ENCODE data around the gene JADE2.
"Not testable (repeated sequence)": the region's sequence is repeated elsewhere in the genome, so short reads cannot be mapped to it uniquely, and the experiment has no call there.

The JADE2 gene

DNA sequence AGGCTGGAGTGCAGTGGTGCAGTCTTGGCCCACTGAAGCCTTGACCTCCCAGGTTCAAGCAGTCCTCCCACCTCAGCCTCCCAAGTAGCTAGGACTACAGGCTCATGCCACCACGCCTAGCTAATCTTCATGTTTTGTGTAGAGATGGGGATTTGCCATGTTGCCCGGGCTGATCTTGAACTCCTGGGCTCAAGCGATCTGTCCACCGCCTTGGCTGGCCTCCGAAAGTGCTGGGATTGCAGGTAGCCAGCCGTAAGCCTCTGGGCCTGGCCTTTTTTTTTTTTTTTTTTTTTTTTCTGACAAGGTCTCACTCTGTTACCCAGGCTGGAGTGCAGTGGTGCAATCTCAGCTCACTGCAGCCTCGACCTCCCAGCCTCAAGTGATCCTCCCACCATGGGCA, 27.2 kb downstream of the JADE2 start:
- not testable (repeated sequence) for DNase-seq

DNA sequence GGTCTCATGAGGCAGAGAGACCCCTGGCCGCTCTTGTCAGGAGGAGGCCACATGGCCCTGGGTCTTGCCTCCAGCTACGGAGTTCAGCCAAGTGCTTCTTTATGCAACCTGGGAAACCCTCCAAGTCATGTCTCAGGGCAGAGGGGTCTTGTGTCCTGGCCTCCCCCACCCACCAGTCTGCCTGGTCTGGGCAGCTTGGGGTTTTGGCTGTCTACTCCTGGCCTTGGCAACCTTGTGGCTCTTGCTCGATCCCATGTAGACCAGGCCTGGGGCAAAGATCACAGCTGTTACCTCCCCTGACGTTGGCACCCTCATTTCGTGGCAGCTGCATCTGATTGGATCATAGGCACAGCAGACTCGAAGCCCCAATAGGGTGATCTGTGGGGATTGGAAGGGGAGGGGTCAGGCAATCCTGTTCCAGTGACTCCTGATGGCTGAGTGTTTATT, 28.4 kb downstream of the JADE2 start:
- no peak for DNase-seq

DNA sequence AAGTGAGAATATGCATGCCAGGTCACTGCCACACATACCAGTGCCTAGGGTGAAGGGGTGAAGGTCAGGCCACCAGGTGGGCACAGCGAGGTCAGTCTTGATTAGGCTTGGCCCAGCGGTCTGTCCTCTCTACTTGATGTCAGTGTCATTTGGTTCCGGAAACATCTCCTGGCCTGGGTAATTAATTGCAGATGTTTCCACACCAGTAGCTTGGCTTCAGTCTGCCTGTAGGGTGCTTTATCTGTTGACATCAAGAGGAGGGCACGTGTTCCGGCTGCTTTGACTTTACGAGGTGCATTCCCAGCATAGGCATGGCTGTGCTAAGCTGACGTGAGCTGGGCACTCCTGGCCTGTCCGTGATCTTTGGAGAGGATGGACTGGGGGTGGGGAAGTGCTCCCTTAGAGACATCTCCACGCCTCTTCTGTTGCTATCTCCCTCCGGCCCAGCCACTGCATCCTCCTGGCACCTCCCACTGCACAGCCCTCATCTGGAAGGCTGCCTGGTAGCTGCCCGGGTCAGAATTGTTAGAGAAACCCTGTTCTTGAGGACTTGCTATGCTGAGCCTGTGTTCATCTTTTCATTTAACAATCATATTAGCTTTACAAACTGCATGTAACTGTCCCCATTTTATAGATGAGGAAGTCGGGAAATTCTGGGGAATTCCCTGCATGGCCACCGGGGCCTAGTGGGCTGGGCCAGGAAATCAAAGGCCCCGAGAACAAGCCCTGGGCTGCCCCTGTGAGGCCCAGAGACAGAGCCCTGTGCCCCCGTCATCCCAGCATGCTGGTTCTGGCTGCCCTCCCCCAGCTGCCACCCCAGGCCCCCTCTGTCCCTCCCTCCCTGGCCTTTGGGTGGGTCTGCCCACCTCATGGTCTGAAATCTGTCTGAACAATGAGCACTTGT, 29.1 kb downstream of the JADE2 start:
- peak; percentile 11 to 30 for DNase-seq

DNA sequence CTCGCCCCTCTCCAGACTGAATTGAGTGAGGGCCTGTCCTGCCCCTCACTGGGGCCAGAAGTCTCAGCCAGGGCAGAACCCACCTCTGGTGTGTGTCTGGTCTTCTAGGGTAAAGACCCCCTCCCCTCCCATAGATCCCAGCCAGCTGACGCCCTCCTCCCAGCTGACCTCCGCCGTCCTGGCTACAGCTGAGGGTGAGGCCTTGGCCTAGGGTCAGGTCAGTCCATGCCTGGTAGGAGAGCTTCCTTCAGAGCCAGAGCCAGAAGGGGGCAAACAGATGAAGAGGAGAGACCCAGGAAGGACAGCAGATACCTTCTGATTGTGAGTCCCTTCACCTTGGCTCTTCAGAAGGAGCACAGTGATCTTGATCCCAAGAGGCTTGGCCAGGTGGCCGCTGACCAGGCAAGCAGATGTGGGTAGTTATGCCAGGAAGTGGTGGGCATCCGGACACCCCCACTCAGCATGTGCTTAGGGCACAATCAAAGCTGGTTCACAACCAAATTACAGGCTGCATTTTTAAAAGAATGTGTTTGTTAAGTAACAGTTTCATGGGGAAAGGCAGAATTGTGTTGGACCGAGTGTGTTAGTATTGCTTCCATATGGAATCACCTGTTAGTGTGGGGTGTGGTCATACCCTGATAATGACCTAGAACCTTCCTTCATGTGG, 29.9 kb downstream of the JADE2 start:
- no peak for DNase-seq

DNA sequence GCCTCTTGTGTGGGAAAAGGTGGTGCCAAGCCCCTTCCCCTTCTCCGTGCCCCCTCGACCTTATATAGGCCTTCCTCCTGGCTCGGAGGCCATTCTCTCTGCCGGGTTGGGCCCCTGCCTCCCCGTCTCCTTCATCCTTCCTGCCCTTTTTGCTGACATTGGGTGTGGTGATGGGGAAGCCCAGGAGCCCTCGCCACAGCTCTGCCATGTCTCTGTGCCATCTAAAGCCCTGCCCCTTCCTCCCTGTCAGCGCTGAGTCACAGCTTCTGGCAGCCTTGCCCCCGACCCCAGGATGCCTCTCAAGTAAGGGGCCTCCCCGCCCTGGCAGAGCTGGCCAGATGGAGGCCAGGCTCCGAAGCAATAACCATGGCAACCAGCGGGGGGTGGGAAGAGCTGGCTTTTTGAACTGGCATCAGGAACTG, 30.4 kb downstream of the JADE2 start:
- peak; percentile 69 to 72 for DNase-seq

DNA sequence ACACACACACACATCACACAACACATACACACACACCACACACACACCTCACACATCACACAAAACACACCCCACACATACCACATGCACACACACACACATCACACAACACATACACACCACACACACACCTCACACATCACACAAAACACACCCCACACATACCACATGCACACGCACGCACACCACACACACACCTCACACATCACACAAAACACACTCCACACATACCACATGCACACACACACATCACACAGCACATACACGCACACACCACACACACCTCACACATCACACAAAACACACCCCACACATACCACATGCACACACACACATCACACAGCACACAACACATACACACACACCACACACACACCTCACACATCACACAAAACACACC, 31.1 kb downstream of the JADE2 start:
- not testable (repeated sequence) for DNase-seq

DNA sequence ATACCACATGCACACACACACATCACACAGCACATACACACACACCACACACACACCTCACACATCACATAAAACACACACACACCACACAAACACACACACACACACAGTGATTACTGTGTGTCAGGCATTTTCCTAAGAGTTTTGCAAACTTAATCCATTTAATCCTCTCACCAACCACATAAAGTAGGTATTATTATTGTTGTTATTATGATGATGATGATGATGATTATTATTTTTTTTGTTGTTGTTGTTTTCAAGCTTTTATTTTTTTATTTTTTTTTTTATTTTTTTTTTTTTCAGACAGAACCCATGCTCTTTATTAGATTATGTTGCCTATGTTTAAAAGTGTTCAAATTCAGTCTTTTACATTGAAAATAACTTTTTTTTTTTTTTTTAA, 31.5 kb downstream of the JADE2 start:
- DNase-seq: no peak

DNA sequence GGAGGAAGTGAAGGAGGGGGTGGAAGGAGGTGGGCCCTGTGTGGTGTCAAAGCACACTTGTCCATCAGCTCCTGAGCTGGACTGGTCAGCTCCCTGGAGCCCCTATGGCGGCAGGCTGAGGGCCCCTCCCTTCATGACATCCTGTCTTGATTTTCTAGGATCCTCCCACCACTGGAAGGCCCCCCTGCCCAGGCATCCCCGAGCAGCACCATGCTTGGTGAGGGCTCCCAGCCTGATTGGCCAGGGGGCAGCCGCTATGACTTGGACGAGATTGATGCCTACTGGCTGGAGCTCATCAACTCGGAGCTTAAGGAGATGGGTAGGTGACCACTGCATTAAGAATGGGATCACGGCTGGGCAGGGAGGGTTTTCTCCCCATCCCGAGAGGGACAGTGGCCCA, 34.2 kb downstream of the JADE2 start:
- no peak for DNase-seq

DNA sequence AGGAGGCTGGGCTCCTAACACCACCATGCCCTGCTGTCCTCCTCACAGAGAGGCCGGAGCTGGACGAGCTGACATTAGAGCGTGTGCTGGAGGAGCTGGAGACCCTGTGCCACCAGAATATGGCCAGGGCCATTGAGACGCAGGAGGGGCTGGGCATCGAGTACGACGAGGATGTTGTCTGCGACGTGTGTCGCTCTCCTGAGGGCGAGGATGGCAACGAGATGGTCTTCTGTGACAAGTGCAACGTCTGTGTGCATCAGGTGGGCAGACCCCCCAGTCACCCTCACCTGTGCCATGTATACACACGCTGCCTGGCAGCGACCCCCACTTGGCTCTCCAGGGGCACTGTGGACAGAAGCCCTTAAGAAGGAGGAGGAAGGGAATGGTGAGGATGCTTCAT, 35.2 kb downstream of the JADE2 start:
- DNase-seq: no peak

DNA sequence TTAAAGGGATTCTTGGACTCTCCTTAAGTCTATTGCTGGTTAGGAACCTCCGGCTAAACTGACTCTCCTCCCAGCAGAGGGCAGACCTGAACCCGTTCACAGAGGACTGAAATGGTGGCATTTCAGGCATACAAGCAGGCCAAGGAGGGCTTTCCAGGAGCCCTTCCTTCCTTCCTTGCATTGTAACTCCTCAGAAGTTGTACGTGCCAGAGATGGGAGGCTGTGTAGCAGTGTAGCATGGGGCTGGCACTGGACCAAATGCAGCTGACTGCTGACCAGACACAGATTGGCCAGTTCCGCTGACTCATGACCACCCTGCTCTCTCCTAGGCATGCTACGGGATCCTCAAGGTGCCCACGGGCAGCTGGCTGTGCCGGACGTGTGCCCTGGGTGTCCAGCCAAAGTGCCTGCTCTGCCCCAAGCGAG, 36.4 kb downstream of the JADE2 start:
- no peak for DNase-seq

DNA sequence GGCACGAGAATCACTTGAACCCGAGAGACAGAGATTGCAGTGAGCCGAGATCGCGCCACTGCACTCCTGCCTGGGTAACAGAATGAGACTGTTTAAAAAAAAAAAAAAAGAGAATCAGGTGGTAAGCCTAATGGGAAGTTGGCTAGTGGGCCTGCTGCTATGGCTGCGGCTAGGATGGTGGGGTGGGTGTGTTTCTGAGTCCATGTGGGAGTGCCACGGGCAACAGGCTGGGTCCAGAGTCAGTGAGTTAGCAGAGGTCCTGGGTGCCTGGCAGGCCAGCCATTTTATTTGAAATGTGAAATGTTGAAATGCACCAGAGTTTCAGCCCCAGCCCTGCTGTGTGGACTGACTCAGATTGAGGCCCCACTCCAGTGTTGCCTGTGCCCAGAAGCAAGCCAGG, 37.8 kb downstream of the JADE2 start:
- DNase-seq: no peak

DNA sequence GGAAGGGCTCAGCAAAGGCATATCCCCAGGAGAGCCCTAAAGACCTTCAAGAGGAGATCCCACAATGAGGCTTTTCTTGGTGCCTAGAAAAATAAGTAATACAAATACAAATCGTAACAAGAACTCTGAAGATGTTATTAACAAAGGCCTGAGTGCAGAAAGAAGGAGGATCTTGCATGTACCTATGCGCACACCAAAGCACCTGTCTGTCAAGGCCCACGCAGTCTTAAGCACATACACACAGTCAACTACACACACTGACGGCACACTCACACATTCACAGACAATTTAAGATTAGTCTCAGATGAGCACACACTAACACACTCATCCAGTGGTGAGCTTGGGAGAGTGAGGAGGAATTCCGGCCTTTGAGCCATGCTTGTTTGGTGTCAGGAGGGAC, 38.5 kb downstream of the JADE2 start:
- DNase-seq: no peak

DNA sequence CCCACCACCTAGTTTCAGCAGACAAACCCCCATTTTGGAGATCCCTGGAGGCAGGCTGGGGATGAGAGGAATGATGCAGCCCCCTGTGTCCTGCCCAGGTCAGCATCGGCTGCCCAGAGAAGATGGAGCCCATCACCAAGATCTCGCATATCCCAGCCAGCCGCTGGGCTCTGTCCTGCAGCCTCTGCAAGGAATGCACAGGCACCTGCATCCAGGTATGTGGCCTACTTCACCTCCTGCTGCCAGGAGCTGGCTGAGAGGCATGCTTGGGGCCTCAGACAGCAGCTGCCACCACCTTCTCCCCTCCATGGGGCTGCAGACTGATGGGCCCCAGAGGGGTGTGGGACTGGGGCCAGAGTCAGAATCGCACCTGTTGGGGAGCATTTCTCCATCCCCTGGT, 38.9 kb downstream of the JADE2 start:
- DNase-seq: no peak

DNA sequence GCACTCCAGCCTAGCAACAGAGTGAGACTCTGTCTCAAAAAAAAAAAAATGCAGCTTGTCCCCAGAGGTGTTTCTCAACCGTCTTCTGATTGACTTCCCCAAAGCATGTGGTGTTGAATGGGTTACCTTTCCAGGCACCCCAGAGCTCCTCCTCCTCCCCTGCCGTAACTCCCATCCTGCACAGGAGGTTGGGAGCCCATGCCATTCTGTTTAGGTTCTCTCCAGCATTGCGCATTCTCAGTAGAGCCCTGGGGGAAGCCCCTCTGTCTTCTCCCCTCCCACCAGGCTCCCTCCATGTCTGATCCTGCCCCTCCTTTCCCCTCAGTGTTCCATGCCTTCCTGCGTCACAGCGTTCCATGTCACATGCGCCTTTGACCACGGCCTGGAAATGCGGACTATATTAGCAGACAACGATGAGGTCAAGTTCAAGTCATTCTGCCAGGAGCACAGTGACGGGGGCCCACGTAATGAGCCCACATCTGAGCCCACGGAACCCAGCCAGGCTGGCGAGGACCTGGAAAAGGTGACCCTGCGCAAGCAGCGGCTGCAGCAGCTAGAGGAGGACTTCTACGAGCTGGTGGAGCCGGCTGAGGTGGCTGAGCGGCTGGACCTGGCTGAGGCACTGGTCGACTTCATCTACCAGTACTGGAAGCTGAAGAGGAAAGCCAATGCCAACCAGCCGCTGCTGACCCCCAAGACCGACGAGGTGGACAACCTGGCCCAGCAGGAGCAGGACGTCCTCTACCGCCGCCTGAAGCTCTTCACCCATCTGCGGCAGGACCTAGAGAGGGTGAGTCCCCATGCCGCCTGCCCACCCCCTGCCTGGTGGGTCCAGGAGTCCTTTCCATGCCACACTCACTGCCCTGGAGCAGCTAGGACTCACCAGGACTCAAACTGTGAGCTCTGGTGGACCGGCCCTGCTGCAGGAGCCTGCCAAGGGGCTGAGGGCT, 40.6 kb downstream of the JADE2 start:
- no peak for DNase-seq

DNA sequence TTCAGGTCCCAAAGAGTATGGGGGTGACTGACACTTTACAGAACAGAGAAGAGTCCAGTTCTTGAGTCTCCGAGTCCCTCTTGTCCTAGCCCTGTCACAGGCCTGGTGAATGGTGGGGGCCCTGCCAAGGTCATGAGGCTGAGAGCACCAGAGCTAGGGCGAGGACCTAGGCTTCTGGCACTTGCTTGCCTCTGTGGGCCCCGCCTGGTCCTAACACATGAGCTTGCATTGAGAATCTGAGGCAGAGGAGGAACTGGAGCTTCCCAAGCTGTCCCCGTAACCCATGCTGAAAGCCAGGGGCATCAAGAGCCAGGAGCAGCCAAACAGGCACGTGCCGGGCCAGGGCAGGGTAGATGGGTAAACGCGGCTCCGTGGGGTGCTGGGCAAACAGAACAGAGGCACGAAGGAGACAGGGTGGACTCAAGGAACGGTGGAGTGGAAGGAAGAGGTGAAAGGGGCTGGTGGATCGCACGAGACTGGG, 41.3 kb downstream of the JADE2 start:
- DNase-seq: no peak

DNA sequence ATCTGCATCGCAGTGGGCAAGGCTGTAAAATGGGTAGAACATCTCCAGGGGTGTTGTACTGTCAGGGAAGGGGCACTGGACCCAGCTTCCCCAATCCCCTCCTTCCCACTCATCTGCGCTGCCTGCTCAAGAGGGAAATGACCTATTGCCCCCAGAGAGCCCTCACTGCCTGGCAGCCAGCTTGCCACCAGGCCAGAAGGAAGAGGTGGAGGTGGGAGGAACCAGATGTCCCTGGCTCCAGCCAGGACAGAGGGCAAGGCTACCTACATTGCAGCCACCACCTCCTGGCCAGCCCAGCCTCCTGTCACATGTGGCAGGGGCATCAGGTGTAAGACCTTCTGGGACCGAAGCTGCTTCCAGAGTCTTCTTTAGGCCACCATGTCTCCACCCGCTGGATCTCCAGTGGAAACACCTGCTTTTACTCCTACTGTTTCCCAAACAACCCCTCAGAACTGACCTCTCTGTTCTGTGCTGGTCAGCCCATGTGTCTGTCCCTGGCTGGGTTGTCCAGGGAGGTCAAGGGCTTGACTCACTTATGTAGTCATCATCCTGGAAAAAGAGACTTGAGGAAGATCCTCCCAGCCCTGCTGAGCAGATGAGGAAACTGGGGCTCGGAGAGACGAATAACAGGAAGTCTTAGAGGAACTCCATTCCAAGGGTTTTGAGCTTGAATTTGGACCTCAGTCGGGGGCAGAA, 42.3 kb downstream of the JADE2 start:
- no peak for DNase-seq

DNA sequence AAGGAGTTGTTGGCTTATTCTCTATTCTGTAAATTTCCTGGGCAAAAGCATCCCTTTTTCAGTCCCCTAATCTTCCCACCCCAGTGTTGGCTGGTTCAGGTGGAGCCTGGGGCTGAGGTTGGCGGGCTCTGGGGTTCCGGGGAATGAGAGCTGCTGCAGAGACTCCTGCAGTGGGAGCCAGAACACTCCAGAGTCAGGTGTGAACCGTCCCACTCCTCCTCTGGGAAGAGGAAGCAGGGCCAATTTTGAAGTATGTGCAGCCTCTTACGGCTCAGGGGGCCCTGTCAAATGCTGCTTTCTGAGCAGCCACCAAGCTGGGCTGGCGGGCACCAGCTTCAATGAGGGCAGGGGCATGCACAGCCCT, 42.8 kb downstream of the JADE2 start:
- no peak for DNase-seq

DNA sequence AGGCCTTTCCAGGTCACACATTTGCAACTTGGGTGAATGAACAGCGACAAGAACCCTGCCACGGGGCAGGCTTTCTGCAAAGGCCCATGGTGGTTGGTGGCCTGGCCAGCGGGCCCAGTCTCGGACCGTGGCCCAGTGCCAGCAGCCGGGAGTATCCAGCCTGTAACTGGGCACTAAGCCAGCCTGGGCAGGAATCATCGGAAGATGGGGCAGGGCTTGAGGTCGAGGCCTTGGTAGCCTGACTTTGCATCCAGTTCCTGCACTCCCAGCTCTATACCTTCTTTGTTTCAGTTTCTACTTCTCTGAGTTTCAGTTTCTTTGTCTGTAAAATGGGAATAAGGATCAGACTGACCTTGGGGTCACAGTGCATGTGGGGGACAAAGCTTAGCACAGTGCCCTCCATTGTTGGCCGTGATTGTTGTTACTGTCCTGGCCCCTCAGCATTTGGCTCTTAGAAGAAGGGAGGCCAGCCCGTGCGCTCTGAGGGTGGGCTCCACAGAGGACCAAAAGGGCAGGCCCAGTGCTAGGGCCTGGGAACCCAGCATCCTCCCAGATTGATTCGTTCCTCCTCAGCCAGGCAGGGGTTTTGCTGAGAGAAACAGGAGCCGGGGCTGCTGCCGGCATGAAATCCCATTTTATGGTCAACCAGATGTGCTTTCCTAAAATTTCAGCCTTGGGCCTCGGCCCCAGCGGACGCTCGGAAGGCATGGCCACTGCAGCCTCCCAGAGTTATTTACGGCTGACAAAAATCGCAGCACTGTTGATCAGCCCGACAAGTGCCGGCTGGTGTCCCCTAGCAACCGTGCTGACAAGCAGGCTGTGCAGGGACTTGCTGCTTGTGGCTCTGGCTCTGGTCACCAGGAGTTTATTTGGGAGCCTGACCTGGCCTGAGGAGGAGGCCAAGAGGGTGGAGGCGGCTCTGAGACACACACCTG, 43.6 kb downstream of the JADE2 start:
- no peak for DNase-seq

DNA sequence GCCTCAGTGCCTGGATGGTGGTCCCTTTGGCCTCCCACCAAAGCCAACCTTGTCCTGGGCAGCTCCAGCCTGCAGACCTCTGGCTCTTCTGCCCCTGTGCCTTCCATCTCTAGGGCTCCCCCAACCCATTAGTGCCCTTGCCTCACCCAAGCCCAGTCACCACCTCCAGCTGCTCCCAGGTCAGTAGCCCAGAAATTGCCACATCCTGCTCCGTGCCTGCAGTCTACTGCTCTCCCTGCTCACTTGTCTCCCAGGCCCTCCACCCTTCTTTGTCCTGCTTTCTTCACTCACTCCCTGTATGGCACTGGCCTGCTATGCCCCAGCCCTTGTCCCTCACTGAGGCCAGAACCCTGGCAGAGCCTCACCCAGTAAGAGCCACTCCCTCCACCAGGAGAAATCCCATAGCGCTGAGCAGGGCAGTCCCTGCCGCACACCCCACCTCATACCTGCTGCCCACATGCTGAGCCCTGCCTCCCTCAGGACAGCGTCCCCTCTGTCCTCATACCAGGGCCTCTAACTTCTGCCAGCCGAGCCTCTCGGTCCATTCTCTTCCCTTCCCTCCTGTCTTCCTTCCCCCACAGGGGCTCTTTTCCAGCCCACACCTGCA, 44.4 kb downstream of the JADE2 start:
- no peak for DNase-seq

DNA sequence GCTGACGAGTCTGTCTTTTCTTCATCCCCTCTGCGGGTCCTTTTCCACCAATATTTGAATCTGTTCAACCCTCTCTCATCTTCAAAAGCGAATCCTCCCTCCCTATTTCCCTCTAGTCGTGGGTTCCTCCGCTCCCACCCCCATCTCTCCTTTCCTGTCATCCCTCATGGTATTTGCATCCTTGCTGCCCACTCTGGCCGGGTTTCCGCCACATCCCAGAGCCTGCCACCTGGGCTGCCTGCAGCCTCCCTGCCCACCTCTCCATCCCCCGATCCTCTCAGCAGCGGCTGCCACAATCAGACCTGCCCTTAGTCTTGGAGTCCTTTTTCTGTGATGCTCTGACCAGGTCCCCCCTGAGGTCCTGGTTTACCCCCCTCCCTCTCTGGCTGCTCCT, 44.9 kb downstream of the JADE2 start:
- no peak for DNase-seq

DNA sequence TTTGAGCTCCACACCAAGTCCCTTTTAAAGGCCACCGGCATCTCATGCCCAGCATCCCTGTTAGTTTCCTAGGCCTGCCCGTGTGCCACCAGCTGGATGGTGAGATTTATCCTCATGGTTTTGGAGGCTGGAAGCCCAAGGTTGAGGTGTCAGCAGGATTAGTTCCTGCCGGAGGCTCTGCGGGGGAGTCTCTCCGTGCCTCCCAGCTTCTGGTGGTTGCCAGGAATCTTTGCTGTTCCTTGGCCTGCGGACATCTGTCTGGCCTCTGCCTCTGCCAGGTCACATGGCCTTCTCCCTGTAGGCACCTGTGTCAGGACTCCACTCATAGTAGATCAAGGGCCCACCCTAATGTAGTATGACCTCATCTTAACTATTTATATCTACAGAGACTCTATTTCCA, 45.4 kb downstream of the JADE2 start:
- no peak for DNase-seq

Measured in stimulated activated CD4-positive, alpha-beta T cell treated with anti-CD3 and anti-CD28 coated beads, Interleukin-2, amount 100 ng/mL, for 48 hours (primary cell).